HL-60 (cell line): ENCODE data around the gene PRKCE.

Source experiments
- DNase-seq, 2 experiments: peaks; one replicate each; pipeline ENCODE4 v3.0.0-alpha.2; 2010 to 2020; ENCODE audit warnings: low read depth in 1 of 2, low spot score in 1 of 2
- H3K27ac ChIP-seq: fragments of 250-450 bp; sonication (Bioruptor Pico); replicated peaks from 2 replicates; pipeline ENCODE4 v1.5.1; 2020; ENCODE audit warnings: mild to moderate bottlenecking, moderate library complexity
- H3K27me3 ChIP-seq: fragments of 250-450 bp; sonication (Bioruptor Pico); 2 replicates; pipeline ENCODE4 v1.5.1; 2021; ENCODE audit warnings: mild to moderate bottlenecking, moderate library complexity; ENCODE audit not compliant: insufficient read depth, poor library complexity, severe bottlenecking
- H3K4me3 ChIP-seq: replicated peaks from 2 replicates; pipeline ENCODE4 v1.5.1; 2011; ENCODE audit warnings: mild to moderate bottlenecking, control low read depth, low read length; ENCODE audit not compliant: insufficient read depth
- GABPA ChIP-seq: IDR thresholded peaks from 2 replicates; pipeline ENCODE4 v1.6.1; 2012; ENCODE audit warnings: low read depth
- POLR2AphosphoS5 ChIP-seq: IDR thresholded peaks from 2 replicates; pipeline ENCODE4 v1.6.1; 2012; ENCODE audit warnings: low read depth
- REST ChIP-seq: IDR thresholded peaks from 2 replicates; pipeline ENCODE4 v1.6.1; 2012; ENCODE audit warnings: low read depth; ENCODE audit not compliant: insufficient replicate concordance
- SPI1 ChIP-seq: IDR thresholded peaks from 2 replicates; pipeline ENCODE4 v1.6.1; 2012; ENCODE audit warnings: low read depth, mild to moderate bottlenecking, borderline replicate concordance
- TF ChIP-seq, protein P1 (sequence below): IDR thresholded peaks from one replicate; pipeline ENCODE4 v1.5.1; 2011; ENCODE audit warnings: low read length, control low read depth, inconsistent platforms; ENCODE audit not compliant: insufficient read depth

The PRKCE gene

GRCh38 chr2:45765007-45765727, 113.7 kb downstream of the PRKCE start:
- DNase-seq, result peak; percentile 77 to 82

GRCh38 chr2:45765728-45766254, 114.3 kb downstream of the PRKCE start:
- H3K27ac ChIP-seq, result peak overlapping the region; percentile 58
- no peak for TF ChIP-seq SPI1
- TF ChIP-seq POLR2AphosphoS5, result no peak
- TF ChIP-seq REST, result no peak
- no peak for TF ChIP-seq GABPA
- TF ChIP-seq, protein P1, sequence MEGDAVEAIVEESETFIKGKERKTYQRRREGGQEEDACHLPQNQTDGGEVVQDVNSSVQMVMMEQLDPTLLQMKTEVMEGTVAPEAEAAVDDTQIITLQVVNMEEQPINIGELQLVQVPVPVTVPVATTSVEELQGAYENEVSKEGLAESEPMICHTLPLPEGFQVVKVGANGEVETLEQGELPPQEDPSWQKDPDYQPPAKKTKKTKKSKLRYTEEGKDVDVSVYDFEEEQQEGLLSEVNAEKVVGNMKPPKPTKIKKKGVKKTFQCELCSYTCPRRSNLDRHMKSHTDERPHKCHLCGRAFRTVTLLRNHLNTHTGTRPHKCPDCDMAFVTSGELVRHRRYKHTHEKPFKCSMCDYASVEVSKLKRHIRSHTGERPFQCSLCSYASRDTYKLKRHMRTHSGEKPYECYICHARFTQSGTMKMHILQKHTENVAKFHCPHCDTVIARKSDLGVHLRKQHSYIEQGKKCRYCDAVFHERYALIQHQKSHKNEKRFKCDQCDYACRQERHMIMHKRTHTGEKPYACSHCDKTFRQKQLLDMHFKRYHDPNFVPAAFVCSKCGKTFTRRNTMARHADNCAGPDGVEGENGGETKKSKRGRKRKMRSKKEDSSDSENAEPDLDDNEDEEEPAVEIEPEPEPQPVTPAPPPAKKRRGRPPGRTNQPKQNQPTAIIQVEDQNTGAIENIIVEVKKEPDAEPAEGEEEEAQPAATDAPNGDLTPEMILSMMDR, result no peak
- H3K4me3 ChIP-seq, result no peak overlapping the region
- peak; percentile 23 to 72 for DNase-seq
- no peaks in the 10 kb centered on the region for H3K27me3 ChIP-seq

More at GRCh38 chr2:45765007-45765727, 113.7 kb downstream of the PRKCE start:
- H3K4me3 ChIP-seq, result no peak overlapping the region
- peak overlapping the region; percentile 58 for H3K27ac ChIP-seq
- no peaks in the 10 kb centered on the region for H3K27me3 ChIP-seq
- TF ChIP-seq, protein P1, result no peak
- TF ChIP-seq SPI1, result peak; percentile 96

- TF ChIP-seq GABPA, result no peak
- TF ChIP-seq REST, result no peak
- no peak for TF ChIP-seq SPI1
- TF ChIP-seq POLR2AphosphoS5, result no peak
- TF ChIP-seq, protein P1, result no peak
- no peak overlapping the region for H3K27ac ChIP-seq
- DNase-seq, result no peak
- no peaks in the 10 kb centered on the region for H3K27me3 ChIP-seq
- no peak overlapping the region for H3K4me3 ChIP-seq
These were observed 116.7 kb downstream of the PRKCE start for GRCh38 chr2:45768208-45768607.
